Activated T-cell treated with anti-CD3 and anti-CD28 coated beads, Interleukin-2, amount 50 U/mL, for 24 hours (primary cell): Measurements from ENCODE around the gene TK2.
"Not testable (repeated sequence)": the region's sequence is repeated elsewhere in the genome, so short reads cannot be mapped to it uniquely, and the experiment has no call there.

Experiments used
- DNase-seq: peaks from one replicate; pipeline ENCODE4 v3.0.0-alpha.2; 2020
- H3K27ac Mint-ChIP-seq: 2 replicates; pipeline ENCODE4 v1.8.0; 2020; ENCODE audit warnings: mild to moderate bottlenecking, mixed read lengths
- H3K27me3 Mint-ChIP-seq: 2 replicates; pipeline ENCODE4 v1.8.0; 2020; ENCODE audit warnings: mixed read lengths
- H3K36me3 Mint-ChIP-seq: 2 replicates; pipeline ENCODE4 v1.8.0; 2020; ENCODE audit warnings: low read depth, mixed read lengths
- H3K4me1 Mint-ChIP-seq: 2 replicates; pipeline ENCODE4 v1.8.0; 2020; ENCODE audit warnings: low read depth, mixed read lengths
- H3K4me3 Mint-ChIP-seq: 2 replicates; pipeline ENCODE4 v1.8.0; 2020; ENCODE audit warnings: mild to moderate bottlenecking, moderate library complexity, mixed read lengths
- H3K9me3 Mint-ChIP-seq: 2 replicates; pipeline ENCODE4 v1.8.0; 2020; ENCODE audit warnings: mixed read lengths

TK2 gene

DNA sequence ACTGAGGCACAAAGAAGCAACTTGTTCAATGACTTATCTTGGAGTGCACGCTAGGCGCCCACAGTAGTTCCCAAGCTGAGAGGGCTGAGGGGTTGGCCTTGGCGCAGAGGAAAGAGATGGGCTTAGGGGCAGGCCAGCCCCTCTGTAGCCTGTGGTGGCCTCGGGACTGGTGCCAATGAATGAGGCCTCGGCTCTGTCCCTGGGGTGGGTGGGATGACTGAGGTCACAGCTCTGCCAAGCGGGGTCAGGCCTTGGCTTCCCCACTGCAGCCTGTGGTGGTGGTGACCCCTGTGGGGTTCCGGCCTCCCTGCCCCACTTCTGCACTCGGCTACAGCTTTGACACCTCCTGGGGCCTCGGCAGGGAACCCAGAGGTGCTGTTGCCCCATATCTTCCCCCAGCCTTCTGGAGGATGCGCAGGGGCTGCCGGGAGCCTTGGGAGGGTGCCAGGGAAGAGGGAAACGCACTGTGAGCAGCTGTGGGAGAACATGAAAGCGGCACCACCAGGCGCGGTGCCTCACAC is 76.8 kb downstream of the TK2 start:
- Mint-ChIP-seq H3K36me3 (no peaks in the 10 kb centered on the region), H3K9me3 (no peaks in the 10 kb centered on the region), H3K4me1 (peaks cover 17% of the 10 kb centered on the region), H3K4me3 (no peak overlapping the region), H3K27me3 (peaks cover 6% of the 10 kb centered on the region), H3K27ac (no peak overlapping the region)
- DNase-seq, result no peak

DNA sequence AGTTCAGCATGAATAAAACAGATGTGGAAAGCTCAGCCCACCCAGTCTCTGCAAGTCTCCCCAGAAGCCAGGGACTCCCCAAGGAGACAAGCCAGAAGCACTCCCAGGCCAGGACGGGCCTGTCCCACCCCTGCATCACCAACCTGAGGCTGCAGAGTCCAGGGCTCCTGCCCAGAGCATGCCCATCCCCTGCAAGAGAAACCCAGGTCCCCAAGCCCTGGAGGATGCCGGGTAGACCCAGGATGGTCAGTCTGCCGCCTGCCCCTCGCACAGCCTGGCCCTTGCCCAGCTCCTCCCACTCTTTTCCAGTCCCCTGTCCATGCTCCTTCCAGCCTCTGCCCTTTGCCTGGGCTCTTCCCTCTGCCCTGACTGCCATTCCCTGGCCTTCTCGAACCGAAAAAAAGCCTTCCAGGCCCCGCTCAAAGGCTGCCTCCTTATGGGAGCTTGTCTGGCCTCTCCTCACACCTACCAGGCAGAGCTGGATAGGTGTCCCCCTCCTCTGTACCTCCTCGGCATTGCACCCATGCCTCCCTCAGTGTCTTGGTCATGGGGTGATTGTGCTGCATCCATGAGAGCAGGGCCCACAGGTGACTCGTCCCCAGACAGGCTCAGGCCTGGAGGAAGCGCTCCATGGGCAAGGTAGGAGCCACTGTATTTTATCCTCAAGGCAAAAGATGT is 78.1 kb downstream of the TK2 start:
- no peaks in the 10 kb centered on the region for H3K36me3 Mint-ChIP-seq
- H3K27ac Mint-ChIP-seq, result no peak overlapping the region
- DNase-seq, result peak; percentile 12
- H3K4me1 Mint-ChIP-seq, result peaks cover 17% of the 10 kb centered on the region
- H3K9me3 Mint-ChIP-seq, result no peaks in the 10 kb centered on the region
- H3K27me3 Mint-ChIP-seq, result peaks cover 12% of the 10 kb centered on the region
- no peak overlapping the region for H3K4me3 Mint-ChIP-seq

DNA sequence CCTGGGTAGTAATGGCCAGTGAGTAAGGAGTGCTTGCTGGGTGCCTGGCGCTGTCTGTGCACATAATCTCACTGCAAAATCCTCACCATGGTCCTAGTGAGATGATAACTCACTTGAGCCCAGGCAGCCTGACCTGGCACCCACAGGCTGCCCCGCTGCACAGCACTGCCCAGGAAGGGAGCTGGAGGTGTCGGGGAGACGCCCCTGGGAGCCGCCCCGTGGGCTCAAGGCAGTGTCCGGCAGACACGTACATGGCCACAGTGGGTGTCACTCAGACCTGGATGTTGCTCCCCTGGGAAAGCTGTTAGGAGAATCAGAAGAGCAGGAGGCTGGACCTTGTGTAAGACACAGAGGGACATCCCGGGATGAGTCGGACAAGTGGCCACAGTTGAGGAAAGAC is 78.7 kb downstream of the TK2 start:
- Mint-ChIP-seq H3K4me3 (no peak overlapping the region), H3K36me3 (no peaks in the 10 kb centered on the region), H3K9me3 (no peaks in the 10 kb centered on the region), H3K4me1 (peaks cover 17% of the 10 kb centered on the region), H3K27me3 (peaks cover 14% of the 10 kb centered on the region), H3K27ac (no peak overlapping the region)
- DNase-seq, result peak; percentile 20

DNA sequence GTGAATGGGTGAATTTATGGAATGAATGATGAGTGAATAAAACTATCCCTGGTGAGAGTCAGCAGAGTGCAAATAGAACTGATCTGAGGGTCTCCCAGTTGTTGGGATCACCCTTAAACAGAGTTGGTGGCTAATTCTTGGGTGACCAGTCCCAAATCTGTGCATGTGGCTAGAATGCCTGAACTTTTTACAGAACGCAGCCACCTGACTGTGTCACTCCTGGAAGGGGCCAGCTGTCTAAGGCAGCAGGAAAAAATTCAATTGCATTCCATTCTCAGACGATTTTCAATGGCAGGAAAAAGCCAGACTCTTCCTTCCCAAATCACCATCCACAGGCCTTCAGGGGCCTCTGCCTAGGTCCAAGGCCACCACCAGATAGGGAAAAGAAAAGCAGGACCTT is 79.4 kb downstream of the TK2 start:
- Mint-ChIP-seq H3K36me3 (no peaks in the 10 kb centered on the region), H3K9me3 (no peaks in the 10 kb centered on the region), H3K4me3 (no peak overlapping the region), H3K27me3 (peaks cover 14% of the 10 kb centered on the region), H3K4me1 (peaks cover 17% of the 10 kb centered on the region), H3K27ac (no peak overlapping the region)
- peak; percentile 3 for DNase-seq

DNA sequence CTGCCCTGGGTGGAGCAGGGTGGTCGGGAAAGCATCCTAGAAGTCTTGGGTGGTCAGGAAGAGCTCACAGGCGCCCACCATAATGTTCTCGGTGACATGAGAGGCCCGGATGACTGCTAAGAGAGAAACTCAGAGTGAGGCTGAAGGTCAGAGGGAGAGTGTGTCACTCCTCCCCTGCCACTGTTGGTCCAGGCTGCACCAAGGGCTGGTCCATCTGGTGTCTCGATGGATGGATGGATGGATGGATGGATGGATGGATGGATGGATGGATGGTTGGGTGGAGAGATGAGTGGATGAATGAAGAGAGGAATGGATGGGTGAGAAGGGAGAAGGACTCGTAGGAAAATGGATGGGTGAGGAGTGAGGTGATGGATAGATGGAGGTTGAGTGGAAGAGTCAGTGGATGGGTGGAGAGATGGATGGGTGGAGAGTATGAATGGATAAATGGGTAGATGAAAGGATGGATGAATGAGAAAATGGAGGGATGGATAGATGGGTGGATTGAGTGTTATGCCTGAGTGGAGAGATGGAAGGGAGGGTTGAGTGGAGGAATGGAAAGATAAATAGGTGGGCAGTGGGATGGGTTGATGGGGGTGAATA is 79.9 kb downstream of the TK2 start:
- H3K36me3 Mint-ChIP-seq, result no peaks in the 10 kb centered on the region

DNA sequence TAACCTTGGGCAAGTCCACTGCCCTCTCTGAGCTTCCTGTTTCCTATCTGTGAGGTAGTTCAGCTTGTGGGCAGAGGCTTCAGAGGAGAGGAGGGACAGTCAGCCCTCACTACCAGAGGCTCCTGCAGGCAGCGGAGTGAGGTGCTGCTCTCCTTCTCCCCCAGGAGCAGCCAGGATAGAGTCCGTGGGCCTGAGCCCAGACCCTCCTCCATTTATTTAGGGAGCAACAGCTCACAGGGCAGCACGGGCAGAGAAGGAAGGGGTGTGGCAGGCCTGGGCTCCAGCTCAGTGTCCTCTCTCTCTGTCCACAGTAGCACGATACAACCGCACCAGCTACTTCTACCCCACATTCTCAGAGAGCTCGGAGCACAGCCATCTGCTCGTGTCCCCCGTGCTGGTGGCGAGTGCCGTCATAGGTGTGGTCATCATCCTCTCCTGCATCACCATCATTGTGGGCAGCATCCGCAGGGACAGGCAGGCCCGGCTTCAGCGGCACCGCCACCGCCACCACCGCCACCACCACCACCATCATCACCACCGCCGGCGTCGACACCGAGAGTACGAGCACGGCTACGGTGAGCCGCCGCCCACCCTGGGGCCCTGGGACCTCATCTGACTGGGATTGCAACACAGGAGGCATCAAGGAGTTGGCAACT is 80.5 kb downstream of the TK2 start:
- Mint-ChIP-seq H3K4me3 (no peak overlapping the region), H3K27ac (no peak overlapping the region), H3K36me3 (no peaks in the 10 kb centered on the region), H3K27me3 (peaks cover 14% of the 10 kb centered on the region), H3K9me3 (no peaks in the 10 kb centered on the region), H3K4me1 (peaks cover 6% of the 10 kb centered on the region)
- peak; percentile 17 for DNase-seq

More for the DNA sequence above, 79.9 kb downstream of the TK2 start:
- Mint-ChIP-seq H3K27ac (no peak overlapping the region), H3K4me3 (no peak overlapping the region), H3K9me3 (no peaks in the 10 kb centered on the region), H3K27me3 (peaks cover 14% of the 10 kb centered on the region), H3K4me1 (peaks cover 12% of the 10 kb centered on the region)
- no peak for DNase-seq

DNA sequence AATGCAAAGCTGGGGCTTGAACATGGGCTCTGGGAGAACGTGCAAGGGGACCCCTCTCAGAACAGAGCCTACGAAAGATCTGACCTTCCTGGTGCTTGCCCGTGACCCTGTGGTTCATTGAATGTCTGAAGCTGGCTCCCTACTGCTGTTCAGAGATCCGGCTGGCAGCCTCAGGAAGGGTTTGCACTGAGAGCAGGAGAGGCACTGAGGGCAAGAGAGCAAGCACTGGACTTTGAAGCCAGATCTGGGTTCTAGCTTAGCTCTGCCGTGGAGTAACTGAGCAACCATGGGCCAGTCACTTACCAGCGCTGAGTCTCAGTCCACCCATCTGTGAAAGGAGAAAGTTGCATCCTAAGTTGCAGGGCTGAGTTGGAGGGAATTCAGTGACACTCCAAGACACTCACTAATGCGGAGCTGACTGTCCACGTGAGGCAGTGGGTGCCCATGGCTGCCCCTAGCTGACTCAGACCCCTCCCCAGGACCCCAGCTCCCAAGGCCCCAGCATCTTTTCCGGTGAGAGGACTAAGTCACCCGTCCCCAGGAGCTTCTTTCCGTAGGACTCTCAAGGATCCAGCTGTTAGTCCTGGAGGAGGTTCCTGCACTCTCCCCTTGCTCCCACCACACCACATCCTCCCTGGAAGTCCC is 81.5 kb downstream of the TK2 start:
- Mint-ChIP-seq H3K27ac (no peak overlapping the region), H3K27me3 (peaks cover 17% of the 10 kb centered on the region), H3K4me1 (no peaks in the 10 kb centered on the region), H3K4me3 (no peak overlapping the region), H3K36me3 (no peaks in the 10 kb centered on the region), H3K9me3 (no peaks in the 10 kb centered on the region)
- peak; percentile 22 for DNase-seq

DNA sequence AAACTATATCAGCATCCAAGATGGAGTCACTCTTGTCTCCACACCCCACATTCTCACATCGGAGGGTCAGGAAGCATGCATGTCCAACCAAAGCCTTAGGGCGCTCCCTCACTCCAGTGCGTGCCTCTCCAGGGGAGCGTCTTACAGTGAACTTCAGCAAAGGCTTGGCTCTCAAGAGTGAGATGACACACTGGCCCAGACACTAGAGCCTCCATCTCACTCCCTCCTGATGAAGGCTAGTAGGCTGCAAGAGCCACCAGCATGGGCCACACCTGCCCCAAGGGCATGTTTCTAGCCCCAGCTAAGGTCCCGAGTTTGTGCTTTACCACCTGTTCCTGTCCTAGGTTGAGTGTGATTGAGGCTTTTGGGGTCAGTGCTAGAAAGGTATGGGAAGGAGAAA is 82.3 kb downstream of the TK2 start:
- H3K4me3 Mint-ChIP-seq, result no peak overlapping the region
- H3K36me3 Mint-ChIP-seq, result no peaks in the 10 kb centered on the region
- peaks cover 24% of the 10 kb centered on the region for H3K27me3 Mint-ChIP-seq
- no peaks in the 10 kb centered on the region for H3K9me3 Mint-ChIP-seq
- peak; percentile 15 for DNase-seq
- H3K27ac Mint-ChIP-seq, result no peak overlapping the region
- H3K4me1 Mint-ChIP-seq, result no peaks in the 10 kb centered on the region

DNA sequence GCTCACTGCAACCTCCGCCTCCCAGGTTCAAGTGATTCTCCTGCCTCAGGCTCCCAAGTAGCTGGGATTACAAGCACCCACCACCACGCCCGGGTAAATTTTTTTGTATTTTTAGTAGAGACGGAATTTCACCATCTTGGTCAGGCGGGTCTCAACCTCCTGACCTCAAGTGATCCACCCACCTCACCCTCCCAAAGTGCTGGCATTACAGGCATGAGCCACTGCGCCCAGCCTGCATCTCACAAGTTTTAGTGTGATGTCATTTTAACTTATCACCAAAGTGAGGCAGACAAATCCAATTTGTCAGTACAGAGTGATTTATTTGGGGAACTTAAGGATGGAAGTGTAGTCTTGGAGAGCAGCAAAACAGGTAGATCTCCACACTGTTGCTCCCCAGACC is 83.3 kb downstream of the TK2 start:
- H3K4me1 Mint-ChIP-seq, H3K9me3 Mint-ChIP-seq, H3K4me3 Mint-ChIP-seq, H3K36me3 Mint-ChIP-seq, DNase-seq, H3K27ac Mint-ChIP-seq: not testable (repeated sequence)
- H3K27me3 Mint-ChIP-seq, result peaks cover 31% of the 10 kb centered on the region

DNA sequence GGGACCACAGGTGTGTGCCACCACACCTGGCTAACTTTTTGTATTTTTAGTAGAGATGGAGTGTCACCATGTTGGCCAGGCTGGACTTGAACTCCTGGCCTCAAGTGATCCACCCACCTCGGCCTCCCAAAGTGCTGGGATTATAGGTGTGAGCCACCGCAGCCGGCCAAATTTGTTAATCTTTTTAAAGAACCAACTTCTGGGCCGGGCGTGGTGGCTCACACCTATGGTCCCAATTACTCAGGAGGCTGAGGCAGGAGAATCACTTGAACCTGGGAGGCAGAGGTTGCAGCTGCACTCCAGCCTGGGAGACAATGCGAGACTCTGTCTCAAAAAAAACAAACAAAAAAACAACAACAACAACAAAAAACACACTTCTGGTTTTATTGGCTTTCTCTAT is 84.0 kb downstream of the TK2 start:
- not testable (repeated sequence) for H3K9me3 Mint-ChIP-seq, H3K4me1 Mint-ChIP-seq

DNA sequence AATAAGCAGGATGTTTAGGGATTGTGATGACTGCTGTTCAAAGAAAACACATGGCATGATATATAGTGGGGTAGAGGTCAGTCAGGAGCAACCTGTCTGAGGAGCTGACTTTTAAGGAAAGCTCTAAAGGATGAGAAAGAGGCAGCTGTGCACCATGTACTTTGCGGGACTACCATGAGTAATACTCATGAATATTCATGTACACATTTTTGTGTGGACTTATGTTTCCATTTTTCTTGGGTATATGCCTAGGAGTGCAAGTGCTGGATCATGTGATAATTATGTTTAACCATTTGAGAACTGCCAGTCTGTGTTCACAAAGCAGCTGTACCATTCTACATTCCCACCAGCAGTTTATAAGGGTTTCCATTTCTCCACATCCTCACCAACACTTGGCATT is 87.0 kb downstream of the TK2 start:
- peaks cover 39% of the 10 kb centered on the region for H3K27me3 Mint-ChIP-seq
- no peaks in the 10 kb centered on the region for H3K4me1 Mint-ChIP-seq
- no peak for DNase-seq
- no peak overlapping the region for H3K27ac Mint-ChIP-seq
- no peak overlapping the region for H3K4me3 Mint-ChIP-seq
- no peaks in the 10 kb centered on the region for H3K9me3 Mint-ChIP-seq
- H3K36me3 Mint-ChIP-seq, result no peaks in the 10 kb centered on the region

More for the DNA sequence above, 84.0 kb downstream of the TK2 start:
- DNase-seq, H3K27ac Mint-ChIP-seq, H3K36me3 Mint-ChIP-seq, H3K4me3 Mint-ChIP-seq: not testable (repeated sequence)
- H3K27me3 Mint-ChIP-seq, result peaks cover 34% of the 10 kb centered on the region

DNA sequence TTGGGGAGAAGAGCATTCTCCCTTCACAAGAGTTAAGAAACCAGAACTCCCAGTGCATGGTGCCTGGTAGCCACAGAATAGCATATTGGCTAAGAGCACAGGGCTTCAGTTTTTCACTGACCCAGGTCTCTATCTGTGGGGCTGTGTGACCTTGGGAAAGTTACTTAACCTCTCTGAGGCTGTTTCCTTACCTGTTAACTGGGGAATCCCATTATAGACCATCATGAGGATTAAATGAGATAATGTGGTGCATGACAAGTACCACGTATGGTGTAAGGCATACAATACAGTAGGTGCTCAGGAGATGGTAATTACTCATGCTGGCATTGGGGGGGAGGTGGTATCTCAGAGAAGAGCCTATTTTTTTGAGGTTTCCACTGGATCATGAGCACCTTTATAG is 89.2 kb downstream of the TK2 start:
- no peaks in the 10 kb centered on the region for H3K9me3 Mint-ChIP-seq
- H3K4me1 Mint-ChIP-seq, result no peaks in the 10 kb centered on the region
- peaks cover 31% of the 10 kb centered on the region for H3K27me3 Mint-ChIP-seq
- no peak for DNase-seq
- no peaks in the 10 kb centered on the region for H3K36me3 Mint-ChIP-seq
- no peak overlapping the region for H3K27ac Mint-ChIP-seq
- no peak overlapping the region for H3K4me3 Mint-ChIP-seq

DNA sequence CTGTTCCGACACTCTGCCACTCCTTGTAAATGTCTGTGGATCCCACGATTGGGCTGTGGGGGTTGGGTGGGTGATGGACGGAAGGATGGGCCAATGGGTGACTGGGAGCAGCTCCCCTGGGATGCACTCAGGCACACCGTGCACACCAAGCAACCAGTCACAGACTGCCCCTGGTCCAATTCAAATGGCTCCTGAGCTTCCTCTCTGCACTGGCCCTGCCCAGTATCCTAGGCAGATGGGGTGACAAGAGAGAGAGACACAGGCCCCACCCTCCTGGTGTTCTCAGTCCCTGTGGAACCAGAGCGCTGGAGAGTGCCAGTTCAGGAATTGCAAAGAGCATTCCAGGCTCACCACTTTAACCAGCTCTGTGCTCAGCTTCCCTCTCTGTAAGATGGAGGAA is 90.0 kb downstream of the TK2 start:
- H3K9me3 Mint-ChIP-seq, result no peaks in the 10 kb centered on the region
- peaks cover 31% of the 10 kb centered on the region for H3K27me3 Mint-ChIP-seq
- no peak overlapping the region for H3K27ac Mint-ChIP-seq
- H3K4me1 Mint-ChIP-seq, result no peaks in the 10 kb centered on the region
- H3K36me3 Mint-ChIP-seq, result no peaks in the 10 kb centered on the region
- DNase-seq, result no peak
- H3K4me3 Mint-ChIP-seq, result no peak overlapping the region

DNA sequence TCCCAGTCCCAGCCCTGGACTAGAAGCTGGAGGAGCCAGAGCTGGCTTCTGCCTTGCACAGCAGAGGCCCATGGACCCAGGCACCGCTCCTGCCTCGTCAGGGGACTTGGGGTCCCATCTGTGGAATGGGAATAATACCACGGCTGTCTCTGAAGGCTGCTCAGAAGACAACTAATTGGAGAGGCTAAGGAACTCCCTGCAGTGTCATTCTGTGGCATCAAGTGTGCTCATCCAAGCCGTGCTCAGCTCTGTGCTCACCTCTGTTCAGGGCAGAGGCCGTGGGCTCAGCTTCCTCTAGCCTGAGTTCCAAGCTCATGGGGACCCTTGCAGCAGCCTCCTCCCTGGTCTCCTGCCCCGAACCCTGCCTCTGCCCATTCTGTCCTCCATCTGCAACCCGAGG is 91.1 kb downstream of the TK2 start:
- no peak for DNase-seq
- Mint-ChIP-seq H3K36me3 (no peaks in the 10 kb centered on the region), H3K9me3 (no peaks in the 10 kb centered on the region), H3K27ac (no peak overlapping the region), H3K4me1 (no peaks in the 10 kb centered on the region), H3K27me3 (peaks cover 29% of the 10 kb centered on the region), H3K4me3 (no peak overlapping the region)

DNA sequence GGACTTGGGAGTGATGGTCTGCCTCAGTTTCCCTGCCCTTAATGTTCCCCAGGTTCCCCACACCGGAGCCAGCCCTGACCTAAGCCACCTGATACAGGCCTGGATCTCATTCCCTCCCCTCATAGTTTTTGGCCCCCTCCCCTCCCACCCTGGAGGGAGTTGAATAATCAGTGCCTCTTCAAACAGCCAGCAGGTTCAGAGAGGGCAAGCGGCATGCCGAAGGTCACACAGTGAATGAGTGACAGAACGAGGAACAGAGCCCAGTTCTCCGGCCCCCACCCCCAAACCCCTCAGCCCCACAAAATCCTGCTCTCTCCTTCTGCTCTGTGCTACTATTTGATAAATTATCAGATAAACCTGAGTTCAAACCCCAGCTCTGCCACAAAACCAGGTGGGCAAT is 91.6 kb downstream of the TK2 start:
- Mint-ChIP-seq H3K27ac (no peak overlapping the region), H3K36me3 (no peaks in the 10 kb centered on the region), H3K4me3 (no peak overlapping the region), H3K4me1 (no peaks in the 10 kb centered on the region), H3K9me3 (no peaks in the 10 kb centered on the region), H3K27me3 (peaks cover 28% of the 10 kb centered on the region)
- DNase-seq, result no peak
